HepG2 (cell line): Measurements from ENCODE around the gene MTREX. TPM values are rescaled to one million over a fixed set of nuclear protein-coding genes. Genes with fewer than 3 reads are reported as not detected.

Experiments
- ATAC-seq: fragments of 200-7000 bp; cut with Tn5 transposase; 3 replicates; pipeline ENCODE4 v1.9.1; 2020; ENCODE audit warnings: mild to moderate bottlenecking, moderate library complexity
- BruUV-seq: library from RNA; stranded (reverse); fragments of 400-500 nt; replicated peaks from 2 replicates; lab custom pipeline; 2021; lab: Mats Ljungman, UMichigan
- CTCF ChIA-PET: fragments of 300-600 bp; formaldehyde crosslinking; extraction: SDS; loops from one replicate; lab custom pipeline; 2021; ENCODE audit warnings: low total read pairs, inconsistent platforms, low intra/inter-chr PET ratio; lab: Yijun Ruan, JAX
- POLR2A ChIA-PET: fragments of 350-600 bp; sonication (Branson Sonifier 250); formaldehyde crosslinking; loops from one replicate; lab custom pipeline; 2020; ENCODE audit warnings: antibody characterized with exemption, inconsistent platforms; lab: Yijun Ruan, JAX
- DNase-seq: peaks from one replicate; pipeline ENCODE4 v3.0.0-alpha.2; 2015; ENCODE audit warnings: low spot score
- FAIRE-seq: peaks from 3 replicates; lab custom pipeline; 2011; peaks lifted over from hg19 to GRCh38; lab: Jason Lieb, UNC
- H2AFZ ChIP-seq: one replicate; pipeline ENCODE4 v1.6.1; 2011; ENCODE audit warnings: low read length, inconsistent platforms
- H3K27ac ChIP-seq: fragments of 300-600 bp; 3 replicates; pipeline ENCODE4 v1.8.0; 2011; ENCODE audit warnings: mixed run types, mild to moderate bottlenecking, mixed read lengths, low read length, inconsistent platforms; ENCODE audit not compliant: insufficient read depth; ENCODE audit errors: extremely low read length
- H3K27me3 ChIP-seq, 2 experiments: fragments of 200-600 bp in 1 of 2; 2 replicates in 1 of 2; 3 replicates in 1 of 2; pipeline versions ENCODE4 v1.6.0 to v1.8.0; 2011; ENCODE audit warnings: low read length in 2 of 2, mild to moderate bottlenecking in 2 of 2, moderate library complexity in 2 of 2, inconsistent platforms in 1 of 2; ENCODE audit not compliant: insufficient read depth in 2 of 2, control insufficient read depth in 1 of 2
- H3K36me3 ChIP-seq, 2 experiments: fragments of 200-600 bp in 1 of 2; replicated peaks in 1 of 2; 2 replicates in 1 of 2; 3 replicates in 1 of 2; pipeline versions ENCODE4 v1.5.1 to v1.8.0; 2011; ENCODE audit warnings: low read length in 2 of 2, inconsistent platforms in 1 of 2; ENCODE audit not compliant: insufficient read depth in 2 of 2, control insufficient read depth in 1 of 2
- H3K4me1 ChIP-seq: 2 replicates; pipeline ENCODE4 v1.5.1; 2012; ENCODE audit warnings: low read length, inconsistent platforms; ENCODE audit not compliant: insufficient read depth
- H3K4me2 ChIP-seq: 2 replicates; pipeline ENCODE4 v1.6.0; 2011; ENCODE audit warnings: low read depth, low read length, inconsistent platforms
- H3K4me3 ChIP-seq, 3 experiments: fragments of 200-600 bp in 1 of 3; sonication (generic), shearing (Covaris generic) in 1 of 3; replicated peaks in 1 of 3; 2 replicates each; pipeline ENCODE4 v1.5.1; 2011 to 2016; ENCODE audit warnings: low read length in 3 of 3, inconsistent platforms in 2 of 3, low read depth in 2 of 3, mild to moderate bottlenecking in 2 of 3, control low read depth in 1 of 3, mixed read lengths in 1 of 3; ENCODE audit not compliant: insufficient read depth in 1 of 3
- H3K79me2 ChIP-seq: one replicate; pipeline ENCODE4 v1.6.1; 2011; ENCODE audit warnings: low read length, inconsistent platforms; ENCODE audit not compliant: insufficient read depth
- H3K9ac ChIP-seq: 2 replicates; pipeline ENCODE4 v1.6.0; 2011; ENCODE audit warnings: mild to moderate bottlenecking, low read depth, low read length, inconsistent platforms; ENCODE audit not compliant: insufficient read depth
- H3K9me3 ChIP-seq: 2 replicates; pipeline ENCODE4 v1.5.1; 2012; ENCODE audit warnings: mild to moderate bottlenecking, low read length
- H4K20me1 ChIP-seq: 2 replicates; pipeline ENCODE4 v1.6.0; 2011; ENCODE audit warnings: inconsistent platforms, mild to moderate bottlenecking, low read length, moderate library complexity; ENCODE audit not compliant: insufficient read depth
- MLXIP ChIP-seq: sonication (generic); formaldehyde crosslinking; IDR thresholded peaks from 2 replicates; pipeline ENCODE4 v1.9.0; 2021; ENCODE audit warnings: missing genetic modification reagents, borderline replicate concordance
- PBX3 ChIP-seq: sonication (generic); formaldehyde crosslinking; IDR thresholded peaks from 2 replicates; pipeline ENCODE4 v1.8.1; 2023; ENCODE audit warnings: missing genetic modification reagents, inconsistent platforms, borderline replicate concordance
- REPIN1 ChIP-seq: sonication (generic); formaldehyde crosslinking; IDR thresholded peaks from 2 replicates; pipeline ENCODE4 v1.8.0; 2022; ENCODE audit warnings: missing genetic modification reagents, low read depth, mild to moderate bottlenecking, borderline replicate concordance
- SALL1 ChIP-seq: sonication (generic); formaldehyde crosslinking; IDR thresholded peaks from 2 replicates; pipeline ENCODE4 v1.8.0; 2022; ENCODE audit warnings: mild to moderate bottlenecking, missing genetic modification reagents
- SNAPC5 ChIP-seq: sonication (generic); formaldehyde crosslinking; IDR thresholded peaks from 2 replicates; pipeline ENCODE4 v1.8.1; 2023; ENCODE audit warnings: mild to moderate bottlenecking, missing genetic modification reagents, borderline replicate concordance
- ZNF510 ChIP-seq: sonication (generic); formaldehyde crosslinking; IDR thresholded peaks from 2 replicates; pipeline ENCODE4 v1.4.0; 2020; ENCODE audit warnings: low read depth, mild to moderate bottlenecking, missing genetic modification reagents
- ZNF530 ChIP-seq: sonication (generic); formaldehyde crosslinking; IDR thresholded peaks from 2 replicates; pipeline ENCODE4 v1.5.0; 2020; ENCODE audit warnings: low read depth, mild to moderate bottlenecking, missing genetic modification reagents
- ZNF644 ChIP-seq: IDR thresholded peaks from 2 replicates; pipeline ENCODE4 v1.6.1; 2016; ENCODE audit warnings: low read depth
- ZNF652 ChIP-seq: IDR thresholded peaks from 2 replicates; pipeline ENCODE4 v1.6.1; 2016; ENCODE audit warnings: low read depth, borderline replicate concordance
- in situ Hi-C: cut with HindIII; loops from 2 replicates; pipeline ENCODE4 v1.10.0; 2017; ENCODE audit warnings: low pct_unique_long_range_greater_than_20kb; ENCODE audit not compliant: extremely low pct_ligation_motif_present
- intact Hi-C: fragments of 100-400 bp; cut with micrococcal nuclease; formaldehyde crosslinking; loops from one replicate; pipeline ENCODE4 v1.10.0; 2022; ENCODE audit not compliant: unreplicated experiment
- polyA plus RNA-seq, 8 experiments: library from polyadenylated mRNA; depleted of rRNA in 3 of 8; stranded (reverse) in 7 of 8; unstranded in 1 of 8; fragments of >200 nt; fragmentation: Illumina TruSeq in 4 of 8; extraction: Trizol in 4 of 8; gene quantifications; 2 replicates each; pipeline versions ENCODE4 v1.2.1 to v1.2.3, GENCODE V29; 2011 to 2016; ENCODE audit warnings: low read depth in 4 of 8, missing spikeins in 1 of 8, mixed read lengths in 1 of 8; ENCODE audit not compliant: insufficient read depth in 1 of 8
- total RNA-seq, 5 experiments: library from RNA; depleted of rRNA; stranded (reverse); fragments of >200 nt; fragmentation: Illumina TruSeq; extraction: Trizol; gene quantifications; 2 replicates each; pipeline ENCODE4 v1.2.3, GENCODE V29; 2016; ENCODE audit warnings: low read depth in 1 of 5

Gene MTREX
- total and polyA plus RNA-seq, 2 of the 13 experiments (the other 11 are each of a cell fraction or from before 2014, with no cell fraction given), result 16.4 to 91.5 TPM

GRCh38 chr5:55418994-55419968 is 111.5 kb downstream of the MTREX start:
- no peak overlapping the region for H3K27ac ChIP-seq
- H3K4me3 ChIP-seq, result no peak overlapping the region
- no peak for TF ChIP-seq ZNF530 (CRISPR knock-in tag)
- TF ChIP-seq SALL1 (CRISPR knock-in tag), result no peak
- no peak for TF ChIP-seq MLXIP (CRISPR knock-in tag)
- no peak for TF ChIP-seq REPIN1 (CRISPR knock-in tag)
- TF ChIP-seq ZNF652 (CRISPR knock-in tag), result peak; percentile 95
- no peak for TF ChIP-seq PBX3 (CRISPR knock-in tag)
- TF ChIP-seq ZNF510 (CRISPR knock-in tag), result no peak
- TF ChIP-seq SNAPC5 (CRISPR knock-in tag), result no peak
- TF ChIP-seq ZNF644 (CRISPR knock-in tag), result 0 out of 2 replicates have a peak, but pooled peaks have one; percentile 31

More at GRCh38 chr5:55418994-55419968, 111.5 kb downstream of the MTREX start:
- peaks cover 18% of the 10 kb centered on the region for H3K4me1 ChIP-seq
- H2AFZ ChIP-seq, result no peak overlapping the region
- ChIA-PET POLR2A (no interaction called here), CTCF (no interaction called here)
- no TSS peak for BruUV-seq
- H3K9ac ChIP-seq, result no peak overlapping the region
- H3K79me2 ChIP-seq, result no peaks in the 10 kb centered on the region
- no peak overlapping the region for H3K4me2 ChIP-seq
- no peaks in the 10 kb centered on the region for H4K20me1 ChIP-seq
- H3K36me3 ChIP-seq, result peaks cover 8 to 51% of the 10 kb centered on the region in 2 experiments
- no peaks in the 10 kb centered on the region for H3K27me3 ChIP-seq
- intact Hi-C loops, result no loop called here
- FAIRE-seq (no peak), ATAC-seq (peak; percentile 78), DNase-seq (peak; percentile 67)
- H3K9me3 ChIP-seq, result no peaks in the 10 kb centered on the region
- in situ Hi-C loops, result no loop called here
